MM.1S (cell line): ENCODE measurements around the gene COPE.

Experiments used
- DNase-seq: peaks from one replicate; pipeline ENCODE4 v3.0.0-alpha.2; 2015
- H2AFZ ChIP-seq: fragments of 300-600 bp; sonication (generic); 2 replicates; pipeline ENCODE4 v1.6.0; 2016; ENCODE audit warnings: antibody characterized with exemption, low read length
- H3F3A ChIP-seq: fragments of 300-600 bp; sonication (generic); 2 replicates; pipeline ENCODE4 v1.6.1; 2016; ENCODE audit warnings: mild to moderate bottlenecking, antibody characterized with exemption, low read length, moderate library complexity, mixed read lengths; ENCODE audit not compliant: insufficient read depth
- H3K27ac ChIP-seq: fragments of 300-600 bp; sonication (generic); 2 replicates; pipeline ENCODE4 v1.5.1; 2016; ENCODE audit warnings: mild to moderate bottlenecking, low read length
- H3K27me3 ChIP-seq: fragments of 300-600 bp; sonication (generic); replicated peaks from 2 replicates; pipeline ENCODE4 v1.6.0; 2016; ENCODE audit warnings: low read length; ENCODE audit not compliant: insufficient read depth
- H3K36me3 ChIP-seq: fragments of 300-600 bp; sonication (generic); replicated peaks from 2 replicates; pipeline ENCODE4 v1.6.1; 2016; ENCODE audit warnings: mild to moderate bottlenecking, low read length, mixed read lengths; ENCODE audit not compliant: insufficient read depth
- H3K4me1 ChIP-seq: fragments of 300-600 bp; sonication (generic); 2 replicates; pipeline ENCODE4 v1.6.1; 2016; ENCODE audit warnings: low read length, mixed read lengths
- H3K4me2 ChIP-seq: fragments of 300-600 bp; sonication (generic); 2 replicates; pipeline ENCODE4 v1.6.0; 2016; ENCODE audit warnings: low read depth, low read length
- H3K4me3 ChIP-seq: fragments of 300-600 bp; sonication (generic); 2 replicates; pipeline ENCODE4 v1.5.1; 2016; ENCODE audit warnings: low read length, mixed read lengths
- H3K79me2 ChIP-seq: fragments of 300-600 bp; sonication (generic); 2 replicates; pipeline ENCODE4 v1.6.1; 2016; ENCODE audit warnings: mixed run types, low read length, mixed read lengths
- H3K9ac ChIP-seq: fragments of 300-600 bp; sonication (generic); 2 replicates; pipeline ENCODE4 v1.6.1; 2016; ENCODE audit warnings: low read length, mixed read lengths
- H3K9me2 ChIP-seq: fragments of 300-600 bp; sonication (generic); replicated peaks from 2 replicates; pipeline ENCODE4 v1.6.1; 2016; ENCODE audit warnings: mild to moderate bottlenecking, low read length, mixed read lengths; ENCODE audit not compliant: insufficient read depth
- H3K9me3 ChIP-seq: fragments of 300-600 bp; sonication (generic); replicated peaks from 2 replicates; pipeline ENCODE4 v1.6.1; 2016; ENCODE audit warnings: mild to moderate bottlenecking, low read length, mixed read lengths; ENCODE audit not compliant: insufficient read depth
- H4K20me1 ChIP-seq: fragments of 300-600 bp; sonication (generic); 2 replicates; pipeline ENCODE4 v1.6.1; 2016; ENCODE audit warnings: mild to moderate bottlenecking, low read length, moderate library complexity, mixed read lengths; ENCODE audit not compliant: insufficient read depth
- CTCF ChIP-seq: fragments of 300-600 bp; sonication (generic); IDR thresholded peaks from 2 replicates; pipeline ENCODE4 v1.5.1; 2016; ENCODE audit warnings: antibody characterized with exemption, low read length, mixed read lengths
- EZH2 ChIP-seq: fragments of 300-600 bp; sonication (generic); optimal IDR thresholded peaks from 2 replicates; pipeline ENCODE3; 2017; ENCODE audit warnings: low read depth, mild to moderate bottlenecking, antibody characterized with exemption, low read length, mixed read lengths
- EZH2phosphoT487 ChIP-seq: fragments of 300-600 bp; sonication (generic); IDR thresholded peaks from 2 replicates; pipeline ENCODE4 v1.6.1; 2018; ENCODE audit warnings: antibody characterized with exemption, low read length

The COPE gene

GRCh38 chr19:18858906-18859646 is 60.1 kb downstream of the COPE start:
- Histone ChIP-seq H3K36me3 (peaks cover 35% of the 10 kb centered on the region), H3K4me1 (peaks cover 32% of the 10 kb centered on the region), H4K20me1 (no peaks in the 10 kb centered on the region), H3K9me3 (no peaks in the 10 kb centered on the region), H3K79me2 (peaks cover 77% of the 10 kb centered on the region), H3K9me2 (no peaks in the 10 kb centered on the region), H3K4me2 (no peak overlapping the region), H3K27me3 (no peaks in the 10 kb centered on the region), H3K27ac (peak overlapping the region; percentile 57; the same call in 1 of the 2 replicates), H3K4me3 (no peak overlapping the region), H2AFZ (no peak overlapping the region), H3K9ac (no peak overlapping the region), H3F3A (peaks cover 17% of the 10 kb centered on the region; the same call in 1 of the 2 replicates)
- DNase-seq: no peak
- TF ChIP-seq CTCF: no peak
- no peak for TF ChIP-seq EZH2
- TF ChIP-seq EZH2phosphoT487: no peak

GRCh38 chr19:18857223-18857622 is 62.0 kb downstream of the COPE start:
- Histone ChIP-seq H4K20me1 (no peaks in the 10 kb centered on the region), H3K79me2 (peaks cover 79% of the 10 kb centered on the region), H3F3A (peaks cover 17% of the 10 kb centered on the region; the same call in 1 of the 2 replicates), H2AFZ (no peak overlapping the region), H3K27ac (no peak overlapping the region), H3K9ac (no peak overlapping the region), H3K4me1 (peaks cover 32% of the 10 kb centered on the region), H3K9me3 (no peaks in the 10 kb centered on the region), H3K27me3 (no peaks in the 10 kb centered on the region), H3K4me3 (no peak overlapping the region), H3K9me2 (no peaks in the 10 kb centered on the region), H3K4me2 (no peak overlapping the region), H3K36me3 (peaks cover 30% of the 10 kb centered on the region)
- no peak for DNase-seq
- TF ChIP-seq CTCF: no peak
- TF ChIP-seq EZH2phosphoT487: no peak
- TF ChIP-seq EZH2: no peak

- Histone ChIP-seq H3F3A (peaks cover 17% of the 10 kb centered on the region; the same call in 1 of the 2 replicates), H3K9me3 (no peaks in the 10 kb centered on the region), H3K27ac (no peak overlapping the region), H3K79me2 (peaks cover 79% of the 10 kb centered on the region), H3K9me2 (no peaks in the 10 kb centered on the region), H3K27me3 (no peaks in the 10 kb centered on the region), H3K4me3 (no peak overlapping the region), H3K36me3 (peaks cover 30% of the 10 kb centered on the region), H3K4me2 (no peak overlapping the region), H3K9ac (no peak overlapping the region), H4K20me1 (no peaks in the 10 kb centered on the region), H3K4me1 (peaks cover 28% of the 10 kb centered on the region), H2AFZ (no peak overlapping the region)
- DNase-seq: no peak
- no peak for TF ChIP-seq EZH2phosphoT487
These were observed 62.6 kb downstream of the COPE start for GRCh38 chr19:18856385-18857126.
